ENCODE data around the gene MXD3. TPM values are rescaled to one million over a fixed set of nuclear protein-coding genes. Genes with fewer than 3 reads are reported as not detected.
"Not testable (repeated sequence)": the region's sequence is repeated elsewhere in the genome, so short reads cannot be mapped to it uniquely, and the experiment has no call there.

Gene MXD3
- total RNA-seq, 1 donor from 2014 or later: 3.7 TPM

GRCh38 chr5:177344891-177345290 is 33.2 kb upstream of the MXD3 start:
- no peak for DNase-seq (ENCODE audit: low spot score in 2 of 2)
- no peak for FAIRE-seq

GRCh38 chr5:177343777-177344176 is 32.1 kb upstream of the MXD3 start:
- FAIRE-seq: no peak

GRCh38 chr5:177343000-177343399 is 31.3 kb upstream of the MXD3 start:
- not testable (repeated sequence) for FAIRE-seq; DNase-seq (ENCODE audit: low spot score in 2 of 2)

More at GRCh38 chr5:177343777-177344176, 32.1 kb upstream of the MXD3 start:
- DNase-seq (ENCODE audit: low spot score in 2 of 2): no peak

GRCh38 chr5:177339107-177339638 is 27.5 kb upstream of the MXD3 start:
- DNase-seq (ENCODE audit: low spot score in 2 of 2): no peak
- FAIRE-seq: no peak

GRCh38 chr5:177338251-177339106 is 26.8 kb upstream of the MXD3 start:
- no peak for FAIRE-seq
- no peak for DNase-seq (ENCODE audit: low spot score in 2 of 2)

- DNase-seq (ENCODE audit: low spot score in 2 of 2) (no peak), FAIRE-seq (no peak)
These were observed 25.2 kb upstream of the MXD3 start for GRCh38 chr5:177336603-177337494.

GRCh38 chr5:177336112-177336511 is 24.4 kb upstream of the MXD3 start:
- DNase-seq (ENCODE audit: low spot score in 2 of 2) (no peak), FAIRE-seq (no peak)

GRCh38 chr5:177335701-177336065 is 24.0 kb upstream of the MXD3 start:
- no peak for FAIRE-seq

GRCh38 chr5:177334781-177335700 is 23.3 kb upstream of the MXD3 start:
- no peak for FAIRE-seq
- no peak for DNase-seq (ENCODE audit: low spot score in 2 of 2)

More at GRCh38 chr5:177335701-177336065, 24.0 kb upstream of the MXD3 start:
- DNase-seq (ENCODE audit: low spot score in 2 of 2): no peak

GRCh38 chr5:177334155-177334551 is 22.5 kb upstream of the MXD3 start:
- FAIRE-seq (no peak), DNase-seq (ENCODE audit: low spot score in 2 of 2) (no peak)

- no peak for DNase-seq (ENCODE audit: low spot score in 2 of 2)
- FAIRE-seq: no peak
These were observed 21.9 kb upstream of the MXD3 start for GRCh38 chr5:177333420-177334154.

- no peak for FAIRE-seq
- no peak for DNase-seq (ENCODE audit: low spot score in 2 of 2)
These were observed 21.2 kb upstream of the MXD3 start for GRCh38 chr5:177332896-177333260.

GRCh38 chr5:177332031-177332895 is 20.6 kb upstream of the MXD3 start:
- DNase-seq (ENCODE audit: low spot score in 2 of 2) (no peak), FAIRE-seq (no peak)

- FAIRE-seq: no peak
- no peak for DNase-seq (ENCODE audit: low spot score in 2 of 2)
These were observed 19.5 kb upstream of the MXD3 start for GRCh38 chr5:177330991-177331842.

GRCh38 chr5:177329883-177330282 is 18.2 kb upstream of the MXD3 start:
- DNase-seq (ENCODE audit: low spot score in 2 of 2) (no peak), FAIRE-seq (no peak)

- FAIRE-seq (no peak), DNase-seq (ENCODE audit: low spot score in 2 of 2) (no peak)
These were observed 17.0 kb upstream of the MXD3 start for GRCh38 chr5:177328545-177329231.

Measured in frontal cortex (tissue), 4 donors.